HG03159 (cell line): ENCODE results near the gene TBX20.
"Not testable (repeated sequence)": the region's sequence is repeated elsewhere in the genome, so short reads cannot be mapped to it uniquely, and the experiment has no call there.

Experiments used
- ATAC-seq: cut with Tn5 transposase; IDR thresholded peaks from one replicate; pipeline ENCODE4 v1.9.1; 2021; ENCODE audit warnings: mild to moderate bottlenecking, moderate library complexity; ENCODE audit not compliant: unreplicated experiment

TBX20 gene

GRCh38 chr7:35167158-35167557 is 86.7 kb downstream of the TBX20 start:
- not testable (repeated sequence) for ATAC-seq

- not testable (repeated sequence) for ATAC-seq
Observed at GRCh38 chr7:35161059-35161740, 92.7 kb downstream of the TBX20 start.
